NCI-H2196 treated with DMSO at 0.1 percent for 48 hours (cell line): ENCODE measurements around the gene SCAMP1.
A peak's percentile ranks its signal among the peaks of the same experiment; 100 is the strongest.

Experiments
- DNase-seq: peaks from one replicate; lab custom pipeline; 2025; ENCODE audit not compliant: unreplicated experiment; lab: John Stamatoyannopoulos, UW

SCAMP1 gene

GRCh38 chr5:78492224-78492623, 131.8 kb downstream of the SCAMP1 start:
- DNase-seq: no peak

- no peak for DNase-seq
Measured at GRCh38 chr5:78492650-78493049, 132.2 kb downstream of the SCAMP1 start.

GRCh38 chr5:78495800-78496199, 135.4 kb downstream of the SCAMP1 start:
- no peak for DNase-seq

- no peak for DNase-seq
Measured at GRCh38 chr5:78496373-78496772, 136.0 kb downstream of the SCAMP1 start.

GRCh38 chr5:78497573-78498533, 137.4 kb downstream of the SCAMP1 start:
- no peak for DNase-seq

GRCh38 chr5:78499485-78499884, 139.1 kb downstream of the SCAMP1 start:
- no peak for DNase-seq

GRCh38 chr5:78500028-78500427, 139.6 kb downstream of the SCAMP1 start:
- no peak for DNase-seq

GRCh38 chr5:78500871-78501270, 140.5 kb downstream of the SCAMP1 start:
- no peak for DNase-seq

- no peak for DNase-seq
Measured at GRCh38 chr5:78501411-78502352, 141.3 kb downstream of the SCAMP1 start.

- no peak for DNase-seq
Measured at GRCh38 chr5:78503958-78504653, 143.7 kb downstream of the SCAMP1 start.

GRCh38 chr5:78504704-78505677, 144.6 kb downstream of the SCAMP1 start:
- peak; percentile 58 for DNase-seq

- DNase-seq: no peak
Measured at GRCh38 chr5:78505860-78506259, 145.4 kb downstream of the SCAMP1 start.

- no peak for DNase-seq
Measured at GRCh38 chr5:78506261-78507024, 146.0 kb downstream of the SCAMP1 start.

GRCh38 chr5:78507531-78507930, 147.1 kb downstream of the SCAMP1 start:
- DNase-seq: no peak

- no peak for DNase-seq
Measured at GRCh38 chr5:78508186-78508765, 147.9 kb downstream of the SCAMP1 start.

- no peak for DNase-seq
Measured at GRCh38 chr5:78509145-78509865, 148.9 kb downstream of the SCAMP1 start.

GRCh38 chr5:78509884-78510769, 149.7 kb downstream of the SCAMP1 start:
- DNase-seq: no peak
